HG03354 (cell line): ENCODE data around the gene TLN1.

ENCODE experiments used
- ATAC-seq: cut with Tn5 transposase; IDR thresholded peaks from one replicate; pipeline ENCODE4 v1.9.1; 2021; ENCODE audit warnings: mild to moderate bottlenecking; ENCODE audit not compliant: unreplicated experiment, poor library complexity, severe bottlenecking

The TLN1 gene

GRCh38 chr9:35690294-35690613 lies 41.7 kb downstream of the TLN1 start:
- no peak for ATAC-seq

GRCh38 chr9:35689542-35690293 lies 42.3 kb downstream of the TLN1 start, which contains the start of gene TPM2:
TSS of gene TPM2 (minus strand) at chr9:35689925. CDS start at chr9:35689817, 108 bp downstream.
- no peak for ATAC-seq

- no peak for ATAC-seq
Measured at GRCh38 chr9:35688558-35689541, 43.1 kb downstream of the TLN1 start.

- no peak for ATAC-seq
Measured at GRCh38 chr9:35687972-35688557, 43.9 kb downstream of the TLN1 start.

GRCh38 chr9:35687306-35687705 lies 44.7 kb downstream of the TLN1 start:
- no peak for ATAC-seq

GRCh38 chr9:35686222-35687203 lies 45.5 kb downstream of the TLN1 start:
- no peak for ATAC-seq

- no peak for ATAC-seq
Measured at GRCh38 chr9:35685506-35685905, 46.5 kb downstream of the TLN1 start.

- ATAC-seq = no peak
Measured at GRCh38 chr9:35684921-35685320, 47.1 kb downstream of the TLN1 start.

- ATAC-seq = no peak
Measured at GRCh38 chr9:35683323-35683722, 48.7 kb downstream of the TLN1 start.

- ATAC-seq = no peak
Measured at GRCh38 chr9:35682520-35683315, 49.3 kb downstream of the TLN1 start.

GRCh38 chr9:35682051-35682450 lies 49.9 kb downstream of the TLN1 start:
- no peak for ATAC-seq

- no peak for ATAC-seq
Measured at GRCh38 chr9:35681341-35682002, 50.5 kb downstream of the TLN1 start.

GRCh38 chr9:35680331-35681105 lies 51.5 kb downstream of the TLN1 start:
- ATAC-seq = peak; percentile 85

- ATAC-seq = no peak
Measured at GRCh38 chr9:35679766-35680330, 52.1 kb downstream of the TLN1 start.

- ATAC-seq = no peak
Measured at GRCh38 chr9:35679091-35679490, 52.9 kb downstream of the TLN1 start.

GRCh38 chr9:35675732-35676392 lies 56.1 kb downstream of the TLN1 start:
- no peak for ATAC-seq

- no peak for ATAC-seq
Measured at GRCh38 chr9:35675204-35675603, 56.8 kb downstream of the TLN1 start.
